ENCODE data around the gene PDIA6.
"Not testable (repeated sequence)": the region's sequence is repeated elsewhere in the genome, so short reads cannot be mapped to it uniquely, and the experiment has no call there.

Gene PDIA6

GRCh38 chr2:10810202-10811161 is 2.1 kb downstream of the PDIA6 start:
- peak overlapping the region; percentile 23 for H3K4me3 ChIP-seq (ENCODE audit: low read depth, low read length)
- peak; percentile 55 for DNase-seq (ENCODE audit: low read depth)
- no peak for TF ChIP-seq CTCF (conservative IDR thresholded peaks at IDR 0.05; ENCODE audit: low read depth, low read length)

GRCh38 chr2:10806543-10806942 is 6.0 kb downstream of the PDIA6 start:
- no peak for TF ChIP-seq CTCF (conservative IDR thresholded peaks at IDR 0.05; ENCODE audit: low read depth, low read length)
- no peak overlapping the region for H3K4me3 ChIP-seq (ENCODE audit: low read depth, low read length)
- no peak for DNase-seq (ENCODE audit: low read depth)

- not testable (repeated sequence) for DNase-seq (ENCODE audit: low read depth); H3K4me3 ChIP-seq (ENCODE audit: low read depth, low read length)
Observed at GRCh38 chr2:10805990-10806389, 6.6 kb downstream of the PDIA6 start.

- TF ChIP-seq CTCF (conservative IDR thresholded peaks at IDR 0.05; ENCODE audit: low read depth, low read length): no peak
- no peak for DNase-seq (ENCODE audit: low read depth)
- no peak overlapping the region for H3K4me3 ChIP-seq (ENCODE audit: low read depth, low read length)
Observed at GRCh38 chr2:10802657-10803056, 9.9 kb downstream of the PDIA6 start.

GRCh38 chr2:10800163-10800562 is 12.4 kb downstream of the PDIA6 start:
- no peak for DNase-seq (ENCODE audit: low read depth)
- TF ChIP-seq CTCF (conservative IDR thresholded peaks at IDR 0.05; ENCODE audit: low read depth, low read length): no peak
- no peak overlapping the region for H3K4me3 ChIP-seq (ENCODE audit: low read depth, low read length)

- TF ChIP-seq CTCF (conservative IDR thresholded peaks at IDR 0.05; ENCODE audit: low read depth, low read length): peak; percentile 30
- no peak for DNase-seq (ENCODE audit: low read depth)
- no peak overlapping the region for H3K4me3 ChIP-seq (ENCODE audit: low read depth, low read length)
Observed at GRCh38 chr2:10798783-10799182, 13.8 kb downstream of the PDIA6 start.

- TF ChIP-seq CTCF (conservative IDR thresholded peaks at IDR 0.05; ENCODE audit: low read depth, low read length): no peak
- no peak for DNase-seq (ENCODE audit: low read depth)
- H3K4me3 ChIP-seq (ENCODE audit: low read depth, low read length): no peak overlapping the region
Observed at GRCh38 chr2:10796703-10797102, 15.9 kb downstream of the PDIA6 start.
